Measurements from ENCODE around the gene CUX1.

CUX1 gene

GRCh38 chr7:102234801-102235550, 417.6 kb downstream of the CUX1 start:
- DNase-seq (ENCODE audit: low spot score) (no peak), ATAC-seq (ENCODE audit: low read depth) (no peak)
- Histone ChIP-seq H3K36me3 (ENCODE audit: low read depth) (no peaks in the 10 kb centered on the region; the same call in 1 of the 2 replicates), H3K27me3 (ENCODE audit: insufficient read depth, poor library complexity, severe bottlenecking) (no peaks in the 10 kb centered on the region), H3K9me3 (ENCODE audit: severe bottlenecking) (no peaks in the 10 kb centered on the region), H3K27ac (ENCODE audit: poor library complexity, severe bottlenecking) (no peak overlapping the region), H3K4me1 (ENCODE audit: insufficient read depth, poor library complexity, severe bottlenecking) (no peaks in the 10 kb centered on the region), H3K4me3 (ENCODE audit: severe bottlenecking) (no peak overlapping the region)
- TF ChIP-seq CTCF (IDR thresholded peaks at IDR 0.05; ENCODE audit: poor library complexity, severe bottlenecking) = no peak

- Histone ChIP-seq H3K27me3 (ENCODE audit: insufficient read depth, poor library complexity, severe bottlenecking) (no peaks in the 10 kb centered on the region), H3K9me3 (ENCODE audit: severe bottlenecking) (no peaks in the 10 kb centered on the region), H3K36me3 (ENCODE audit: low read depth) (no peaks in the 10 kb centered on the region; the same call in 1 of the 2 replicates), H3K4me3 (ENCODE audit: severe bottlenecking) (no peak overlapping the region), H3K4me1 (ENCODE audit: insufficient read depth, poor library complexity, severe bottlenecking) (no peaks in the 10 kb centered on the region), H3K27ac (ENCODE audit: poor library complexity, severe bottlenecking) (no peak overlapping the region)
- ATAC-seq (ENCODE audit: low read depth) (no peak), DNase-seq (ENCODE audit: low spot score) (no peak)
- TF ChIP-seq CTCF (IDR thresholded peaks at IDR 0.05; ENCODE audit: poor library complexity, severe bottlenecking) = no peak
Measured at GRCh38 chr7:102236102-102236501, 418.7 kb downstream of the CUX1 start.

GRCh38 chr7:102236592-102237287, 419.3 kb downstream of the CUX1 start:
- TF ChIP-seq CTCF (IDR thresholded peaks at IDR 0.05; ENCODE audit: poor library complexity, severe bottlenecking) = peak; percentile 96
- H3K4me3 ChIP-seq (ENCODE audit: severe bottlenecking) = no peak overlapping the region
- H3K36me3 ChIP-seq (ENCODE audit: low read depth) = no peaks in the 10 kb centered on the region; the same call in 1 of the 2 replicates
- no peak overlapping the region for H3K27ac ChIP-seq (ENCODE audit: poor library complexity, severe bottlenecking)
- no peaks in the 10 kb centered on the region for H3K4me1 ChIP-seq (ENCODE audit: insufficient read depth, poor library complexity, severe bottlenecking)
- H3K9me3 ChIP-seq (ENCODE audit: severe bottlenecking) = no peaks in the 10 kb centered on the region
- DNase-seq (ENCODE audit: low spot score) (no peak), ATAC-seq (ENCODE audit: low read depth) (peak; percentile 90)
- H3K27me3 ChIP-seq (ENCODE audit: insufficient read depth, poor library complexity, severe bottlenecking) = no peaks in the 10 kb centered on the region

GRCh38 chr7:102239206-102239820, 421.9 kb downstream of the CUX1 start:
- DNase-seq (ENCODE audit: low spot score) = no peak
- Histone ChIP-seq H3K27ac (ENCODE audit: poor library complexity, severe bottlenecking) (no peak overlapping the region), H3K4me1 (ENCODE audit: insufficient read depth, poor library complexity, severe bottlenecking) (no peaks in the 10 kb centered on the region), H3K36me3 (ENCODE audit: low read depth) (no peaks in the 10 kb centered on the region; the same call in 1 of the 2 replicates), H3K4me3 (ENCODE audit: severe bottlenecking) (no peak overlapping the region), H3K27me3 (ENCODE audit: insufficient read depth, poor library complexity, severe bottlenecking) (no peaks in the 10 kb centered on the region), H3K9me3 (ENCODE audit: severe bottlenecking) (no peaks in the 10 kb centered on the region)
- TF ChIP-seq CTCF (IDR thresholded peaks at IDR 0.05; ENCODE audit: poor library complexity, severe bottlenecking) = no peak
- ATAC-seq (ENCODE audit: low read depth) = no peak

Data from RWPE2 (cell line).